Inflammatory macrophage (primary cell): ENCODE data around the gene TNFRSF8.

Experiments used
- DNase-seq, 2 donors: peaks; one replicate each; pipeline ENCODE4 v3.0.0-alpha.2; 2020 to 2022
- total RNA-seq, 18 experiments: gene quantifications; one replicate each; lab custom pipeline; 2026; ENCODE audit warnings: mixed read lengths in 6 of 18, inconsistent platforms in 2 of 18; lab: John Stamatoyannopoulos, UW

The TNFRSF8 gene
- total RNA-seq: 0.12 to 1.7 (median 0.36) reads per million in 18 experiments

DNA sequence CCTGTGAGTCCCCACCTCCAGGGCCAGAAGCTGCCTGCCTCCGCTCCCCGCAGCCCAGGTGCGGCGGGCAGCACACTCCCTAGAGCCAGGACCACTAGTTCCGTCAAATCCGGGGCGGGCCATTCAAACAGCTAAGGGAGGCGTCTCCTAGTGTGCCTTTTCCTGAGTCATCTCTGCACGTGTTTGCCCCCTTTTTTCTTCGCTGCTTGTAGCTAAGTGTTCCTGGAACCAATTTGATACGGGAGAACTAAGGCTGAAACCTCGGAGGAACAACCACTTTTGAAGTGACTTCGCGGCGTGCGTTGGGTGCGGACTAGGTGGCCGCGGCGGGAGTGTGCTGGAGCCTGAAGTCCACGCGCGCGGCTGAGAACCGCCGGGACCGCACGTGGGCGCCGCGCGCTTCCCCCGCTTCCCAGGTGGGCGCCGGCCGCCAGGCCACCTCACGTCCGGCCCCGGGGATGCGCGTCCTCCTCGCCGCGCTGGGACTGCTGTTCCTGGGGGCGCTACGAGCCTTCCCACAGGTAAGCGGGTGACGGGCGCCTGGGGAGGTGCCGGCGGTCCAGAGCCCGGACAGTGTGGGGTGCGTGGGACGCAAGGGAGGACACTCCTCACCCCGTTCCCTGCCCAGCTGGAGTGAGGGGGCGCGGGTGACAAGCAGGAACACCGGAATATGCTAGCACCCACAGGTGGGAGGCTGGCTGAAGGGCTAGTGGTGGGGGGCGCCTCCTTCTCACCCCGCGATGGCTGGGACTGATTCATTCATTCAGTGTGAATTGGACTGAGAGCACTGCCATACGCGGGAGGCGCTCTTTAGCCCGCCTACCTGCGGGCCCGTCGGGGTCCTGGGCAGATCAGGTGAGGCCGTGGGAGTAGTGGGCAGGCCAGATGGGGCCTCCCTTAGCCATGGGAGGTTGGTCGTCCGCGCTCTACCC lies at the start of gene TNFRSF8:
TNFRSF8 (plus strand) TSS at position 163 of the 932 bp plus-strand sequence; CDS start at position 459, 296 bp downstream.
- DNase-seq: peak in 1 of 2 donors; percentile 7

DNA sequence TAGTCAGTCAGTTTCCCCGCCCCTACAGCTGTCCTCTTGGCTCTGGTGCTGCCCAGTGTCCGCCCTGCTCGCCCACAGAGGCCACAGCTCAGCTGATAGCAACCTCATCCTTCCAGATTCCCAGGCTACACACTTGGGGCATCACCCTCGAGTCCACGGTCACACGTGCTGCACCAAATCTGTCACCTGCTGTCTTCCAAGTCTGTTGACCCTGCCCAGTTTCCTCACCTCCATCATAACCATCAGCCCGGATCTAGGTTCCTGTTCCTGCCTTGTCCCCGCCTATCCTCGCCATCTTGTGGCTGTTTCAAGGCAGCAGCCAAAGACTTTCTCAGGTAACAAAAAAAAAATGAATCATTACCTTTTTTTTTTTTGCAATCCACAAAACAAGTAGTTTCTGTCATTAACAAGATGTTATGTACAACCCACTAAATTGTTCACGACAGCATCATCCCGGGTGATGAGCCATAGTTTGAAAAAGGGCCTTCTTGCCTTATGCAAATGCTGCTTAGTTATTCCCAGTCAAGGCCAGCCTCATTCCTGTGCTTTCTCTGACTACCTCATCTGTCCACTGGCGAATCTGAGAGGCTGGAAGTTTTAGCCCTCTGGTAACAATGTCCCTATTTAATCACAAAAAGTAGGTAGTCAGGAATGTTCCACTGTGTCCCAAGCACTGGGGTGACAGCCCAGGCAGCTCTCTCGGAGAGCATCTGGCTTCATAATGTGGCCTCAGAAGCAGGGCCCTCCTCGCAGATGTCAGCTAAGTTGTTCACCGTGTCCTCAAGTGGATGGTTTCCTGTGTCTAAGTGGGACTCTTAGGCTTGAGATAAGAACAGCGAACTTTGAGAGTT lies 48.7 kb upstream of the TNFRSF8 start:
- DNase-seq: no peak

DNA sequence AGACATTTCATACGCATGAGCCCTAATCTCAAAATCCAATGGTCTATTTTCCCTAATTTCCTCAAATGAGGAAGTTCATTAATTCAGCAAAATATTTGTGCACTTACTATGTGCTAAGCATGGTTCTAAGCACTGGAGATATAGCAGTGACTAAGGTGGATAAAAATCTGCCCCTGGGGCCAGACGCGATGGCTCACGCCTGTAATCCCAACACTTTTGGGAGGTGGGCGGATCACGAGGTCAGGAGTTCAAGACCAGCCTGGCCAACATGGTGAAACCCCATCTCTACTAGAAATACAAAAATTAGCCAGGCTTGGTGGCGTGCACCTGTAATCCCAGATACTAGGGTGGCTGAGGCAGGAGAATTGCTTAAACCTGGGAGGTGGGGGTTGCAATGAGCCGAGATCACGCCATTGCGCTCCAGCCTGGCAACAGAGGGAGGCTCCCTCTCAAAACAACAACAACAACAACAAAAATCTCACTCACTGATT lies 48.1 kb upstream of the TNFRSF8 start:
- no peak for DNase-seq

DNA sequence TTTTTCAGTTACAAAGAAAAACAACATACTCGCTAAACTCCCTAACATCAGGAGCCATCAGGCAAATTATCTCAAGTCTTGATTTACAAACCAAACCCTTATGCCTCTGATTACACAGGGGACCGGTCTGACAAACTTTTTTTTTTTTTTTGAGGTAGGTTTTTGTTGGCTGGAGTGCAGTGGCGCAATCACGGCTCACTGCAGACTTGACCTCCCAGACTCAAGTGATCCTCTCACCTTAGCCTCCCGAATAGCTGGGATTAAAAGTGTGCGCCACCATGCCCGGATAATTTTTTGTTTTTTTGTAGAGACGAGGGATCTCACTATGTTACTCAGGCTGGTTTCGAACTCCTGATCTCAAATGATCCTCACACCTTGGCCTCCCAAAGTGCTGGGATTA lies 47.6 kb upstream of the TNFRSF8 start:
- no peak for DNase-seq

DNA sequence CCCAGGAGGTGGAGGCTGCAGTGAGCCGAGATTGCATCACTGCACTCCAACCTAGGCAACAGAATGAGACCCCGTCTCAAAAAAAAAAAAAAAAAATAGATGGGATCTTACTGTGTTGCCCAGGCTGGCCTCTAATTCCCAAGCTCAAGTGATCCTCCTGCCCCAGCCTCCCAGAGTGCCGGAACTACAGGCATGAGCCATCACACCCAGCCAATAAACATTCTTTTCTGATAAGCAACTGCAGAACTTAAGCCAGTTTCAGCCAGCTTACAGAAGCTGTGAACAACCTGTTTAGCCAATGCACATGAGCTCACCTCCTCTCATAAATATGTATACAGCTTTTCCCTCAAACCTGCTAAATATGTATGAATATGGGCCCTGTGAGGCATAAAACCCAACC lies 46.9 kb upstream of the TNFRSF8 start:
- DNase-seq: no peak

DNA sequence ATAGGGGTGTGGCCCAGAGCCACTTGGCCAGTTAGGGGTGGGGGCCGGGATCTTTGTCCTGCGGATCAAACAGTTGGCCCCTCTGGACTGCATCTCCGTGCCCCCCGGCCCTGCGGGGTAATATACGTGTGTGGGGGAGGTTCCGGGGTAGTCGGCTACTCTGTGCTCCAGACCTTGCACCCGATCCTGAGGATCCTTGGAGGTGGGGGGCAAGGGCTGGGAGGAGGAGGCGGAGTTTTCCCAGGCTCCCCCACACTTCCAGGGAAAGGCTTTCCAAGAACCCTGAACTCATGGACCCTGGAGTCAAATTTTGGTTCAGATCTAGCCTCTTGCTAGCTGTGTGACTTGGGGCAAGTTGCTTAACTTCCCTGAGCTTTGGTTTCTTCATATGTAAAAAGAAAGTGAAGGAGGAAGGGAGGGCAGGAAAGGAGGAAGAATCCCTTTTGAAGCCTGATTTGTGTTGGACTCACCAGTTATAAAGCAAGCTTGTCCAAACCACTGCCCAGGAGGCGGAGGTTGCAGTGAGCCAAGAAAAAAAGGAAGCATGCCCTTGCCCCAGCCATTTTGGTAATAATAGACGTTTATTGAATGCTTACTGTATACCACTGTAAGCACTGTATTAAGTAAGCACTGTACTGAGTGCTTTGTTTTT lies 43.1 kb upstream of the TNFRSF8 start:
- peak; percentile 85 to 92 for DNase-seq

DNA sequence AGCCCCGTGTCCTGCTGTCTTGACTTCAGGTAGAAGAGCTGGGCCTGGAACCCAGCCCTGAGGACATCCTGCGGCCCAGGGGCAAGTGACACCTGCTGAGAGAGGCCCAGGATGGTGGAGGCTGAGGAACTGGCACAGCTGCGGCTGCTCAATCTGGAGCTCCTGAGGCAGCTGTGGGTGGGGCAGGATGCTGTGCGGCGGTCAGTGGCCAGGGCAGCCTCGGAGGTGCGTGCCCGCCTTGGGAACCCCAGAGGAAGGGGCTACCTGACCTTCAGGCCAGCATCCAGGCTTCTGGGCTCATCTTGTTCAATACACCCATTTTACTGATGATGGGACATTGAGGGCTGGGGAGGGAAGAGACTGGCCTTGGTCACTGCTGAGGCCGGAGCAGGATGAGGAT lies 41.5 kb upstream of the TNFRSF8 start:
- no peak for DNase-seq

DNA sequence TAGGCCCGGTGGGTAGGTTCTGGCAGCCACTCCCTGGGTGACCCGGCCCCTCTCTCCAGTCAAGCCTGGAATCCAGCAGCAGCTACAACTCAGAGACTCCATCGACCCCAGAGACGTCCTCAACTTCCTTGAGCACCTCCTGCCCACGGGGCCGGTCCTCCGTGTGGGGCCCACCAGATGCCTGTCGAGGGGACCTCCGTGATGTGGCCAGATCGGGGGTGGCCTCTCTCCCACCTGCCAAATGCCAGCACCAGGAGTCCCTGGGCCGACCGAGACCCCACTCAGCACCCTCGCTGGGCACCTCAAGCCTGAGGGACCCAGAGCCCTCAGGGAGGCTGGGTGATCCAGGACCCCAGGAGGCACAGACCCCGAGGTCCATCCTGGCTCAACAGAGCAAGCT lies 41.1 kb upstream of the TNFRSF8 start:
- DNase-seq: no peak

DNA sequence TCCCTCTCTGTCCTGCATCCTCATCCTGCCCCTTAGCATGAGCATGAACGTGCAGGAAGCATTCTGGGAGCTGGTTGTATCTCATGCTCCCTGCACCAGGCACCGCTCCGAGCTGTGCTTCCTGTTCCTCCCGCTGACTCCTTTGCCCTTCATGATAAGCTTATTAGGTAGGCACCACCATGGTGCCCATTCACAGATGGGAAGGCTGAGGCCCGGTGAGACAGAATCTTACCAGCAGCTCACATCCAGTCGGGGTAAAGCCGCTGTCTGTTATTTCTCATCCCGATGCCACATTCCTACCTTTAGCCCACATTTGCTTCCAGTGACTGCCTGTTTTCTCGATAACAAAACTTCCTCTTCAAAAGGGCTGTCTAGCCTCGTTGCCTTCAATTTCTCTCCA lies 36.5 kb upstream of the TNFRSF8 start:
- DNase-seq: no peak

DNA sequence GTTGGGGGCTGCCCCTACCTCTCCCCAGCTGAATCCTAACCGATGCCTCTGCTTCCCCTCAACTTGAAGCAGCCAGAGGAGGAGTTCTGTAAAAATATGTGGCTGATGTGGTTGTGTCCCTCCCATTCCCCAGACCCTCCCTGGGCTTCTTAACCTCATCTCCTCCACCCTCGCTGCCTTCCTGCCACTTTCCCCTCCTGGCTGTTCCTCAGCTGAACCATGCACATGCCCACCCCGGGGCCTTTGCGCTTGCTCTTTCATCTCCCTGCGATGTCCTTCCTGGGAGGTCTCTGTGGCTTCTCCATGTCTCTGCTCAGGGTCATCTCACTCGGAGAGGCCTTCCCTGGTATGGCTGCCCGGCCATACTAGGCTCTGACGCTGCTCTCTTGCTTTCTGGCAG lies 34.9 kb upstream of the TNFRSF8 start:
- DNase-seq: no peak

DNA sequence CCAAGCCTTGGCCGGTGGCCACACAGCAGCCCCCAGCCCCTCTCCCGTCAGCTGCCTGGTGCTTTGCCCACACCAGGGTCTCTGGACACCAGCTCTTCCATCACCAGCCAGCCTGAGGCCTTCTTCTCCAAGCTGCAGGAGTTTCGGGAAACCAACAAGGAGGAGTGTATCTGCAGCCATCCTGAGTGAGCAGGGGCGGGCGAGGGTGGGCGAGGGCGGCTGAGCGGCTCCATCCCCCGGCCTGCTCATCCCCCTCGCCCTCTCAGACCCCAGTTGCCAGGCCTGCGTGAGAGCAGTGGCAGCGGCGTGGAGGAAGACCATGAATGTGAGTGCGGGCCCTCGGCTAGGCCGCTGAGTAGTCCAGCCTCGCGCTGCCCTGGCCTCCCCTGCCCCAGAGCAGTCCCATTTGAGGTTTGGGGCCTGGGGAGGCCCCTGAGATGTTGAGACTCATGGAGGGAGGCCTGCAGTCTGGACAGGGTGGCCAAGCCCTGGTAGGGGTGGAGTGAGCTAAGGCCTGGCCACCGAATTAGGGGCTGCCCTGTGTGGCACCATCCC lies 34.1 kb upstream of the TNFRSF8 start:
- no peak for DNase-seq

DNA sequence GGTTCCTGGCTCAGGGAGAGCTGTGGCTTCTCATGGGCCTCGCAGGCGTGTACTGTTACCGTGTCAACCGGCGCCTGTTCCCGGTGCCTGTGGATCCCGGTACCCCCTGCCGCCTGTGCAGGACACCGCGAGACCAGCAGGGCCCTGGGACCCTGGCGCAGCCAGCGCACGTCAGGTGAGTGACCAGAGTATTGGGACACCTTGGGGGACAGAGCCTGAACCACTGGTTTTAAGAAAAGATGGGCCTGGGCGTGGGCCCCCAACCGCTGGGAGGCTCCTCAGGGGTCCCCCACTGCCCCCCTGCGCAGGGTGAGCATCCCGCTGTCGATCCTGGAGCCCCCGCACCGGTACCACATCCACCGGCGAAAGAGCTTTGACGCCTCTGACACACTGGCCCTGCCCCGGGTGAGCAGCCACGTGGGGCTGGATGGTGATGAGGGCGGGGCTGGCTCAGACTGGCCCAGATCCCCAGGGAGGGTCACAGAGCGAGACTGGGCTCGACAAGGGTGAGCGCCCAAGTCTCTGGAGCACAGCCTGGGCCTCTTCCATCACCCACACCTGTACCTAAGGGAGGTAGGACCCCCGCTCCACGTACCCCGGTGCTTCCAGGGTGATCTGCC lies 33.3 kb upstream of the TNFRSF8 start:
- DNase-seq: no peak

DNA sequence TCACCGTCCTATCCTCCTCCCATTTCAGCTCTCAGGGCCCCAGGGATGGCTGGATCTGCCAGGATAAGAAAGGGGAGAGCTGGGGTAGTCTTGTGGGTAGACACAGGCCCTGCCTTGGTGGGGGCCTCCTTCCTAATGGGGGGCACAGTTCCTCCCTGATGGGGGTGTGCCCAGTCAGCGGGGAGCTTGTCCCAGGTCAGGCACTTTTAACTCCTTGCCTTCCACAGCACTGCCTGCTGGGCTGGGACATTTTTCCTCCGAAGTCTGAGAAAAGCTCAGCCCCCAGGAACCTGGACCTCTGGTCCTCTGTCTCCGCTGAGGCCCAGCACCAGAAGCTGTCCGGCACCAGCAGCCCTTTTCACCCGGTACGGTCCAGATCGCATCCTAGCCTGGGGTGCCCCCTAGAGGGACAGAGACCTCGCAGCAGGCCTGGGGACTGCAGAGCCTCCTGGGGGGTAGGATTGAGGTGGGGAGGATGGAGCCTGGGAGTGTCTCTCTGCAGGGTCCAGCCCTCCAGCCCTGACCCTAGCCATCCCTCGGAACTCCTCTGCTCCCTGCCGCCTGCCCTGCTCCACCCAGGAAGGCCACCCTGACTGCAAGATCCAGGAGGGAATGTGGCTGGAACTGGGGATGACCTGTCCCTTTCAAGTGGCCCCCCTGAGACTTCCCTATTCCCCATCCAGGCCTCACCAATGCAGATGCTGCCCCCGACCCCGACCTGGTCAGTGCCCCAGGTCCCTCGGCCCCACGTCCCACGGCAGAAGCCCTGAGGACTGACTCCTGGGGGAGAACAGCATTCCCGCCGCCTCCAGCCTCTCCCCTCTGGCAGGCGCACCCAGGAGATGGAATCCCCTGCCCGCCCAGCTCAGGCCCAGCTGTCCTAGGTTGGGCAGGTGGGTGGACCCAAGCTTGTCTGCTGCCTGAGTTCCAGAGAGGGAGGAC lies 31.8 kb upstream of the TNFRSF8 start:
- DNase-seq: peak; percentile 39 to 43

DNA sequence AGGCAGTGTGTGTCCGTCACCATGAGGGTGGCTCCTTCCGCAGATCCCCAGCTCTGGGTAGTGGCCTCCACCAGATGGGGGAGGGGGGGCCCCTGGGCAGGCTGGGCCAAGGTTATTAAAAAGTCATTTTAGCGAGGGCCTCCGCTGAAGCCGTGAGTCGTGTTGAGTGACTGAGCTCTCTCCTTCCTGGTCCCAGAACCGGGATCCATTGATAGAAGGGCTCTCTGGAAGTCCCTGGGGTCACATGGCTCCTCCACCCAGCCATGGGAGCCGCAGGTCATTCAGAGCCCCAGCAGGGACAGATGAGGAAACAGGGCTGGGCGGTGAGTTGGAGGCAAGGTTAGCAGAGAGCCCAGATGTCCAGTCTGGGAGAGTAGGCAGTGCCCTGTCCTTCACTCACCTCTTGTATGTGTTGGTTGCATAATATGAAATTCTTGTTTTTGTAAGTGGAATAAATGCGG lies 30.9 kb upstream of the TNFRSF8 start:
- no peak for DNase-seq

DNA sequence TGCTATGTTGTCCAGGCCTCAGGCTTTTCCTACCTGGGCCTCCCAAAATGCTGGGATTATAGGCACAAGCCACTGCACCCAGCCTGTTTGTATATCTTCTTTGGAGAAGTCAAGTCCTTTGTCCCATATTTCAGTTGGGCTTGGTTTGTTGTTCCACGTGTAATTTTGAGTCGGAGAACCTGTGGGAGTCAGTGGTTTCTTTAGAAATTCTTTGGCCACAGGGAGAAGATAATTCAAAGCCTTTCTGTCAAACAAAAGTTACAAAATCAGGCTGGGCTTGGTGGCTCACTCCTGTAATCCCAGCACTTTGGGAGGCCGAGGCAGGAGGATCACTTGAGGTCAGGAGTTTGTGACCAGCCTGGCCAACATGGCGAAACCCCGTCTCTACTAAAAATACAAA lies 29.7 kb upstream of the TNFRSF8 start:
- DNase-seq: peak; percentile 71 to 79

DNA sequence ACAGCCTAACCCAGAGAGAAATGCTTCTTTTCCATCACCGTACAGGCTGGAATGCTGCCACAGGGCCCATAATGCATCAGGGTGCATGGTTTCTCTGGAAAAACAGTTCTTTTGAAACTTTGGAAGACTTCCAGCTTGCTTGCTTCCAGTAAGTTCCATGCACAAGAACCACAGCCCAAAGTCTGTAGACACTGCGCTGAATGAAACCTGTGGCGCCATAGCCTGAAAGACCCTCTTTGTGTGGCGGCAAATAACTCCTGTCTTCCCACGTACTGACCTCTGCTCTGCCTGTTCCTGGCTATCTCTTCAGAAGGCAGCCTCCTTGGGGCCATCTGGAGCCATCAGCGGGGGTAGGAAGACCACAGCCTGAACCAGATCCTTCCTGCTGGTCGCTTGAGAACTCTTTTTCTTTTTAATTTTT lies 28.7 kb upstream of the TNFRSF8 start:
- DNase-seq: no peak

DNA sequence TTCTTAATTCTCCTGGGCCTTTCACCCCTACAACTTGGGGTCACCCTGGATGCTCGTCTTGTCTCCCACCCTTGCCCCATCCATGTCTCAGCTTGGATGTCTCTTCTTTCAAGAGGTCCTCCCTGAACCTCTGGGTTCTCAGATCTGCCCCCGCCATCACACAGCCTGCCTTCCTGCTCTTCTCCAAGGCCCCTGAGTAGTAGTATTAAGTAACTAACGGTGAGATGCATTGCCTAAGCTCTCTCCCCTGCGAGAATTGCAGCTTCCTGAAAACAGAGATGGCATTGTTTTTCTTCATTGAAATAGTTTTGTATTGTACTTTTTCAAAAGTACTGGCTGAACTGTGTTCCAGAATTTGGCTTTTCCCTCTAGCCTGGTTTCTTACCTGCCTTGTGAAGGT lies 27.8 kb upstream of the TNFRSF8 start:
- peak; percentile 17 to 41 for DNase-seq

DNA sequence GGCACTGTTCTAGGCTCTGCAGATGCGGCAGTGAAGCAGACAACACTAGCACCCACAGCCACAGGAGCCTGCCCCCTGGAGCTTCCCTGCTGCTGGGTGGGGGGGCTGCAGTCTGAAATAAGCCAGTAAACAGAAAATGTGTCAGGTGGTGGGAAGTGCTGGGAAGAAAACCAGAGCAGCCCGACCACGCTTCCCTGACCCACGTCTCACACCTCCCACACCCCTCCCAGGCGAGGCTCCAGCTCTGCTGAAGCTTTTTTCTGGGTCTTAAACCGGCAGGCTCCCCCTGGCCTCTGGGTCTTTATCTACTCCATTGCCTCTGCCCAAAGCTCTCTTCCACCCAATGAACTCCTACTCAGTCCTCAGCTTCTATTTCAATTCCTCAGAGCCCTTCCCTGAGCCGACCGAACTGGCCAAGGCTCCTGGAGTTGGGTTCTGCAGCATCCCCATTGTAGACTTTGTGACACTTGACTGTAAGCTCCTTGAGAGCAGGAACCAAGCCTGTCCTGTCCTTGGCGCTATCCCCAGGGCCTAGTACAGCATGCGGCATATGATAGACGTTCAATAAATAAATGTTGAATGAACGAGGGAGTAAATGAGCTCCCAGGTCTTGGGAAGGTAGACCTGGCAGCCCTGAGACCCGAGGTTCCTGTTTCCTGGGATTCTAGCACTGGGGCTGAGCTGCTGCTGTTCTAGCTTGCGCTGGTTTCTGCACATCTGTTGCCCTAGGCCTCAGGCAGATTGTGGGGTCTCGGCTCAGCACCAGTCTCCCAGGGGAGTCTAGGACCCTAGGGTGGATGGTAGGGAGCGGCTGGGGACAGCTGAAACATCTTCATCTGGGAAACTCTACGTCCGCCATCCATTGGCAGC lies 25.4 kb upstream of the TNFRSF8 start:
- no peak for DNase-seq

DNA sequence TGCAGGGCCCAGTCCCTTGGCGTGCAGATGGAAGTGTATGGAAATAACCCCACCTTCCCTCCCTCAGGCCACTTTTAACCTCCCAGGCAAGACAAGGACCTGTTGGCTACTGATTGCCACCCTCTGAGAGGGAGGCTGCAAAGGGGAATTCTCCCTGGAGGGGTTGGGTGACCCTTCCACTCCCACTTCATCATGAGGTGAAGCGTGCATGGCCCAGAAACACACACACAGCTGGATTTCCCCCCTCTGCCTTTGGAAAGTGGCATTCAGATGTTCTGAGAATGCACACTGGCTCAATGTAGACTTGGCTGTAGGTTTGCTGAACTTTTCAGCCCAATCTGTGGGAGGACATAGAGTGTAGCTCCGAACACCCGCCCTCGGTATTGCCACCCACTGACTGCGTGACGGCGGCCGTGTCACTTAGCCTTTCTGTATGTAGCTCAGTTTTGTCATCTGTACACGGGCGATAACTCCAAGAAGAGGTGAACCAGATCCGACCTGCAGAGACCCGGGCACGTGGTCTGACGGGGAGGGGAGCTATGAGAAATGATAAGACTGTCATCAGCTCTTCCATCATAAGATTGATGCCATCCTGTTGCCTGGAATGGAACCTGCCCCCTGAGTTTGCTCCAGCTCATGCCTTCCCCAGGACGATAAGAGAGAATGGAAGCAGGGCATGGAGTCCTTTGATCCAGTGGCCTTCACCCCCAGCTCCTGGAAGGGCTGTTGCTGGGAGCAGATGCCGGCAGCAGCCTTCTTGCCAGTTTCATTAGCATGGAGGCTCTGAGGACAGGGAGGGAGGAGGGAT lies 24.5 kb upstream of the TNFRSF8 start:
- peak in 1 of 2 donors; percentile 29 for DNase-seq
